Activated CD8-positive, alpha-beta memory T cell treated with anti-CD3 and anti-CD28 coated beads, Interleukin-2, amount 10 ng/mL, durations not matched to agents 7 days and 5 days (primary cell): Measurements from ENCODE around the gene SFTA2. TPM values are rescaled to one million over a fixed set of nuclear protein-coding genes. Genes with fewer than 3 reads are reported as not detected.
"Not testable (repeated sequence)": the region's sequence is repeated elsewhere in the genome, so short reads cannot be mapped to it uniquely, and the experiment has no call there.

ENCODE experiments used
- ATAC-seq: fragments of 150-1000 bp; cut with Tn5 transposase; one replicate; pipeline ENCODE4 v1.10.0; 2021; ENCODE audit warnings: moderate library complexity
- CTCF ChIA-PET: fragments of 350-600 bp; sonication (Branson Sonifier 250); formaldehyde crosslinking; loops from one replicate; lab custom pipeline; 2021; ENCODE audit warnings: antibody characterized with exemption; lab: Charles Lee
- DNase-seq: peaks from one replicate; pipeline ENCODE4 v3.0.0-alpha.2; 2020
- H3K27ac Mint-ChIP-seq: one replicate; pipeline ENCODE4 v1.8.0; 2021; ENCODE audit warnings: mild to moderate bottlenecking, mixed read lengths
- H3K27me3 Mint-ChIP-seq: one replicate; pipeline ENCODE4 v1.8.0; 2021; ENCODE audit warnings: mixed read lengths
- H3K36me3 Mint-ChIP-seq: one replicate; pipeline ENCODE4 v1.8.0; 2021; ENCODE audit warnings: mild to moderate bottlenecking, mixed read lengths
- H3K4me1 Mint-ChIP-seq: one replicate; pipeline ENCODE4 v1.8.0; 2021; ENCODE audit warnings: mixed read lengths
- H3K4me3 Mint-ChIP-seq: one replicate; pipeline ENCODE4 v1.8.0; 2021; ENCODE audit warnings: mild to moderate bottlenecking, moderate library complexity, mixed read lengths
- H3K9me3 Mint-ChIP-seq: one replicate; pipeline ENCODE4 v1.8.0; 2022; ENCODE audit warnings: low read depth, mixed read lengths
- total RNA-seq, 2 experiments: library from RNA; stranded (reverse); gene quantifications; one replicate each; pipeline ENCODE4 v1.2.3, GENCODE V29; 2021

Gene SFTA2
- total RNA-seq, 2 experiments from 2014 or later = not detected

DNA sequence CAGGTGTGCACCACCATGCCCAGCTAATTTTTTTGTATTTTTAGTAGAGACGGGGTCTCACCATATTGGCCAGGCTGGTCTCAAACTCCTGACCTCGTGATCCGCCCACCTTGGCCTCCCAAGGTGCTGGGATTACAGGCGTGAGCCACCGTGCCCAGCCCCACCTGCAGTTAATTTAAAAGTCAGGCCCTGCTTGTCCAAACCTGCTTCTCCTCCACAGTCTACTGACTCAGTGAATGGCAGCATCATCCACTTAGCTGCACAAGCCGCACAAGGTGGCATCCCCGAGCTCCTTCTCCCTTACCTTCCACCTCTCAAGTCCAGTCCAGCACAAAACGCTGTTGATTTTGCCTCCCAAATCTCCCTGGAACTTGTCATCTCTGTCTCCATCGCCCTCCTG, 29.8 kb downstream of the SFTA2 start:
- not testable (repeated sequence) for H3K36me3 Mint-ChIP-seq, H3K27ac Mint-ChIP-seq, DNase-seq, H3K4me3 Mint-ChIP-seq, H3K27me3 Mint-ChIP-seq, H3K9me3 Mint-ChIP-seq, ATAC-seq
- peaks cover 11% of the 10 kb centered on the region for H3K4me1 Mint-ChIP-seq
- CTCF ChIA-PET = interaction anchor here (0.7 kb wide), 1 partner anchor 185 kb away, joined by 3 read pairs; no protein-coding TSS in a partner anchor

DNA sequence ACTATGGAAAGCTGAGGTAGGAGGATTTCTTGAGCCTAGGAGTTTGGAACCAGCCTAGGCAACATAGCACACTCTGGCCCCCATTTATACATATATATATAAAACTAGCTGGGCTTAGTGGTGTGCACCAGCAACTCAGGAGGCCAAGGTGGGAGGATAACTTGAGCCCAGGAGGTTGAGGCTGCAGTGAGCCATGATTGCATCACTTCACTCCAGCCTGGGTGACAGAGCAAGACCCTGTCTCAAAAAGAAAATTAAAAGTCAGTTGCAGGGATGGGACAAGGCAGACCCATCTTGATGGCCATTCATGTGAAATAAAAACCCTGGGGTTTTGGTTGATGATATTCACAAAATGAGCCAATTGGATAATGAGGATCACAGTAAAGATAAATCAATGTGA, 30.5 kb downstream of the SFTA2 start:
- Mint-ChIP-seq H3K4me1 (peaks cover 9% of the 10 kb centered on the region), H3K27me3 (no peaks in the 10 kb centered on the region), H3K4me3 (no peak overlapping the region), H3K9me3 (no peaks in the 10 kb centered on the region), H3K36me3 (no peaks in the 10 kb centered on the region), H3K27ac (no peak overlapping the region)
- DNase-seq (no peak), ATAC-seq (no peak)
- CTCF ChIA-PET = interaction anchor here (0.8 to 1.4 kb wide), 2 partner anchors 13 to 178 kb away, joined by 3 to 5 read pairs; partner anchors contain the start of gene VARS2

DNA sequence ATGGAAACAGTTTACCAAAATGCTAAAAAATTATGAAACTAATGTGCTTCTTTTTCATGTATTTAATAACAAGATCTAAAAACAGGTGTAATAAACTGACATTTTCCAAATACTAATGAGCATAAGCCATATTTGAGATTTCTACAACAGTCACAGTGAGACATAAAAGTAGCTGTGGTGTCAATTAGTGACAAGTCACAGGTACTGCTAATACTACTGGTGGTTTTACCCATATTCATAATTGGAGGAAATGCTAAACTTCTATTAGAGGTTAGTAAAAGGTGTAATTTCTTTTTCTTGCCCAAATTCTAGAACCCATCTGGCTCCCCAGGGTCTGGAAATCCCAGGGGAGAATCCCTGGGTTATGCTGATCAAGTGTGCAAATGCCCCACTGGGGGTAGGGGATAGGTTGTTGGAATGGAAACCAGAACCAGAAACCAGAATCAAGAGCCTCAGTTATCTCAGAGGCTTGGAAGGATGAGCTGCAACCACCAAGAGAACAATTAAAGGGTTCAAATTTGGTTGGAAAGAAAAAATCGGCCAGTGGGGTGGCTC, 31.0 kb downstream of the SFTA2 start:
- CTCF ChIA-PET = interaction anchor here (0.8 to 1.4 kb wide), 2 partner anchors 14 to 178 kb away, joined by 3 to 5 read pairs; partner anchors contain the start of gene VARS2
- no peaks in the 10 kb centered on the region for H3K9me3 Mint-ChIP-seq
- H3K4me1 Mint-ChIP-seq = peaks cover 9% of the 10 kb centered on the region
- no peak overlapping the region for H3K27ac Mint-ChIP-seq
- no peaks in the 10 kb centered on the region for H3K36me3 Mint-ChIP-seq
- no peak overlapping the region for H3K4me3 Mint-ChIP-seq
- no peak for DNase-seq
- no peak for ATAC-seq
- H3K27me3 Mint-ChIP-seq = no peaks in the 10 kb centered on the region

DNA sequence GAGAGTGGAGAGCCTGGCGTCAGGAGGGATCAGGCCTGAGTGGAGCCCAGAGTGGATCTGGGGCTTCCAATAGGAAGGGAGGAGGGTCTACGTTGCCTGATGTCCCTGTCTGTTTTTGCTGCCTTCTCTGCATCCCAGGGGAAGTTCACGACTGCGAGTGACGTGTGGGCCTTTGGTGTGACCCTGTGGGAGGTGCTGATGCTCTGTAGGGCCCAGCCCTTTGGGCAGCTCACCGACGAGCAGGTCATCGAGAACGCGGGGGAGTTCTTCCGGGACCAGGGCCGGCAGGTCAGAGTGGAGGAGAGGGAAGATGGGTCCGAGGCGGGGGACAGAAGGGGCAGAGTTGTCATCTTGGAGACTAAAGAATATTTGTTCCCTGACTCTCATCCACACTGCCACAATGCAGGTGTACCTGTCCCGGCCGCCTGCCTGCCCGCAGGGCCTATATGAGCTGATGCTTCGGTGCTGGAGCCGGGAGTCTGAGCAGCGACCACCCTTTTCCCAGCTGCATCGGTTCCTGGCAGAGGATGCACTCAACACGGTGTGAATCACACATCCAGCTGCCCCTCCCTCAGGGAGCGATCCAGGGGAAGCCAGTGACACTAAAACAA, 33.1 kb downstream of the SFTA2 start:
- Mint-ChIP-seq H3K27ac (no peak overlapping the region), H3K9me3 (no peaks in the 10 kb centered on the region), H3K4me3 (no peak overlapping the region)

DNA sequence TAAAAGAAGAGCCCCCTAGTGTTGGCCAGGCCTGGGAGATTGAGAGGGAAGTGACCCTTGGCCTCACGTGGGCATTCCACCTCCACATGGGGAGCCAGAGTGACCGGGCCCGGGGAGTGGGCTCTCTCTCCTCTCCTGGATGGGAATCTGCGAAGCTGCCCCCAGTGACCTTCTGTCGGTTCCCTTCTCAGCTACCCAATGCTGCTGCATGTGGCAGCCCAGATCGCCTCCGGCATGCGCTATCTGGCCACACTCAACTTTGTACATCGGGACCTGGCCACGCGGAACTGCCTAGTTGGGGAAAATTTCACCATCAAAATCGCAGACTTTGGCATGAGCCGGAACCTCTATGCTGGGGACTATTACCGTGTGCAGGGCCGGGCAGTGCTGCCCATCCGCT, 34.1 kb downstream of the SFTA2 start:
- DNase-seq = no peak
- Mint-ChIP-seq H3K9me3 (no peaks in the 10 kb centered on the region), H3K4me3 (no peak overlapping the region), H3K4me1 (peaks cover 8% of the 10 kb centered on the region), H3K27me3 (no peaks in the 10 kb centered on the region), H3K27ac (no peak overlapping the region), H3K36me3 (no peaks in the 10 kb centered on the region)
- CTCF ChIA-PET = interaction anchor here (3.9 kb wide), 1 partner anchor 16 kb away, joined by 14 read pairs; the partner anchor contains the start of gene VARS2
- no peak for ATAC-seq

More for the DNA sequence above, 33.1 kb downstream of the SFTA2 start:
- ATAC-seq = no peak
- Mint-ChIP-seq H3K36me3 (no peaks in the 10 kb centered on the region), H3K4me1 (peaks cover 9% of the 10 kb centered on the region), H3K27me3 (no peaks in the 10 kb centered on the region)
- CTCF ChIA-PET = interaction anchor here (1.4 to 3.9 kb wide), 2 partner anchors 10 to 15 kb away, joined by 4 to 14 read pairs; partner anchors contain the start of gene VARS2
- DNase-seq = no peak

DNA sequence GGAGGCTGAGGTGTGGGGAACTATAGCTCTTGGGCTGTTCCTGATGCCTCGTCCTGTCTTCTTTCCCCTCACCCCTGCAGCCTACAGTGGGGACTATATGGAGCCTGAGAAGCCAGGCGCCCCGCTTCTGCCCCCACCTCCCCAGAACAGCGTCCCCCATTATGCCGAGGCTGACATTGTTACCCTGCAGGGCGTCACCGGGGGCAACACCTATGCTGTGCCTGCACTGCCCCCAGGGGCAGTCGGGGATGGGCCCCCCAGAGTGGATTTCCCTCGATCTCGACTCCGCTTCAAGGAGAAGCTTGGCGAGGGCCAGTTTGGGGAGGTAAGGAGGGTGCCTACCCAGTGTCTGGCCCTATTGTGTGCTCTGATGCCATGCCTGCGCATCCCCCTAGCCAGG, 35.4 kb downstream of the SFTA2 start:
- no peak for DNase-seq
- no peak overlapping the region for H3K4me3 Mint-ChIP-seq
- CTCF ChIA-PET = interaction anchor here (1.4 to 3.9 kb wide), 2 partner anchors 18 to 68 kb away, joined by 3 to 14 read pairs; partner anchors contain the start of gene VARS2
- no peaks in the 10 kb centered on the region for H3K4me1 Mint-ChIP-seq
- no peaks in the 10 kb centered on the region for H3K36me3 Mint-ChIP-seq
- no peaks in the 10 kb centered on the region for H3K27me3 Mint-ChIP-seq
- H3K27ac Mint-ChIP-seq = no peak overlapping the region
- no peaks in the 10 kb centered on the region for H3K9me3 Mint-ChIP-seq
- ATAC-seq = no peak

DNA sequence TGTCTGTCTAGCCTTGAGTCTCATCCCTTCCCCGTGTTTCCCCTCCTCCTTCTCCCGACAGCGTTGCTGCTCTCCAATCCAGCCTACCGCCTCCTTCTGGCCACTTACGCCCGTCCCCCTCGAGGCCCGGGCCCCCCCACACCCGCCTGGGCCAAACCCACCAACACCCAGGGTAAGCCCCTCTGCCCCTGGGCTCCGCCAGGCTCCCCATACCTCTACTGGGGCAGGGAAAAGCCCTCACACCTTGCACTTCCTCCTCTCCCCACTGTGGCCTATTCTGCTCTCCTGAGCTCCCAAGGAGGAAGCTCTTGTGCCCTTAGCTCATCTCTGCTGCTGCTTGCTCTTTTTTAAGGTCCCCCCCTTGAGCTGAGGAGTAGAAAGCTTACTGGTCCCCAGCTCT, 36.6 kb downstream of the SFTA2 start:
- Mint-ChIP-seq H3K4me1 (no peaks in the 10 kb centered on the region), H3K27ac (no peak overlapping the region), H3K4me3 (no peak overlapping the region), H3K27me3 (no peaks in the 10 kb centered on the region), H3K9me3 (no peaks in the 10 kb centered on the region), H3K36me3 (no peaks in the 10 kb centered on the region)
- ATAC-seq (no peak), DNase-seq (no peak)
- CTCF ChIA-PET = interaction anchor here (0.7 to 3.9 kb wide), 3 partner anchors 19 to 120 kb away, joined by 3 to 14 read pairs (median 4); partner anchors contain the start of gene VARS2

DNA sequence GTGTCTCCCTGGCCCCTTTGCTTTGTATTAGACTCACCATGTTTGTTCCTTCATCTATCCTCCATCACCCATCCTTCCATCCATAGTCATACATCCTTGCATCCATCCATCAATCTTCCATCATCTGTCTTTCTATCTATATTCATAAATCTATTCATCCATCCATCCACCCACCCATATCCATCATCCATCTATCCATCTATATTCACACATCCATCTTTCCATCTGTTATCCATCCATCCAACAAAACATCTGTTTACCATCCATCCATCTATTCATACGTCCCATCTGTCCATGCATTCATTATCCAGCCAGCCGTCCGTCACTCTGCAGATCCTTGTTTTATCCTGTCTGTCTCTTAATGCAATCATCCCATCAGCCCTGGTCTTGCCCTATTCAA, 37.0 kb downstream of the SFTA2 start:
- Mint-ChIP-seq H3K27me3 (no peaks in the 10 kb centered on the region), H3K9me3 (no peaks in the 10 kb centered on the region), H3K4me1 (no peaks in the 10 kb centered on the region), H3K27ac (no peak overlapping the region), H3K4me3 (no peak overlapping the region), H3K36me3 (no peaks in the 10 kb centered on the region)
- CTCF ChIA-PET = interaction anchor here (1.0 to 3.9 kb wide), 2 partner anchors 10 to 19 kb away, joined by 3 to 14 read pairs; partner anchors contain the start of genes DDR1 and VARS2
- no peak for ATAC-seq
- DNase-seq = no peak

DNA sequence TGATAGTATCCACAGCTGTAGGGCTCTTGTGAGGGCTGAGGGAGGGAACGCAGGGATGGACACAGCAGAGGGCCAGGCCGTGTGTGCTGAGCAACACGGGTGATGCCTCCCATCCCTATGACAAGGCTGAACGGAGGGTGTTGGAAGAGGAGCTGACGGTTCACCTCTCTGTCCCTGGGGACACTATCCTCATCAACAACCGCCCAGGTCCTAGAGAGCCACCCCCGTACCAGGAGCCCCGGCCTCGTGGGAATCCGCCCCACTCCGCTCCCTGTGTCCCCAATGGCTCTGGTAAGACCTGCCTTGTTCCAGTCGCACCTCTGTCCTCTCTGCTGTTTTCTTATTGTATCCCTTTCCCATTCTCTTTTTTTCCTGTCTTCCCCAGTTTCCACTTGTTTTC, 37.6 kb downstream of the SFTA2 start:
- H3K4me3 Mint-ChIP-seq = no peak overlapping the region
- DNase-seq (no peak), ATAC-seq (no peak)
- H3K27me3 Mint-ChIP-seq = no peaks in the 10 kb centered on the region
- H3K4me1 Mint-ChIP-seq = no peaks in the 10 kb centered on the region
- no peak overlapping the region for H3K27ac Mint-ChIP-seq
- no peaks in the 10 kb centered on the region for H3K36me3 Mint-ChIP-seq
- CTCF ChIA-PET = interaction anchor here (1.0 kb wide), 1 partner anchor 10 kb away, joined by 3 read pairs; the partner anchor contains the start of gene DDR1
- no peaks in the 10 kb centered on the region for H3K9me3 Mint-ChIP-seq

DNA sequence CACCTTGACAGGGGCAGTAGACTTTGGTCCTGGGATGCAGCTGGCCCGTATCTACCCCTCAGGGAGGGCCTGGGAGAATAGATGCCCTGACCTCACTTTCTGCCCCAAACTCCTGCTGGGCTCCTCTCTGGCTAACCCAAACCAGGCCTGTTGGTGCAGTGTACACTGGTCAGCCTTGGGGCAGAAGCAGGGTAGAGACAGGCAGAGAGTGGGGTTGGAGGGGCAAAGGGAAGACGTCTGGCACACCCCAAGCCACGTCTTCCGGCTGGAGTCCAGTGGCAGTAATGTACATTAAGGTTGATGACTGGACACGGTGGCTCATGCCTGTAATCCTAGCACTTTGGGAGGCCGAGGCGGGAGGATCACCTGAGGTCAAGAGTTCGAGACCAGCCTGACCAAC, 38.3 kb downstream of the SFTA2 start:
- Mint-ChIP-seq H3K27ac (no peak overlapping the region), H3K4me3 (no peak overlapping the region), H3K4me1 (no peaks in the 10 kb centered on the region), H3K36me3 (no peaks in the 10 kb centered on the region), H3K9me3 (no peaks in the 10 kb centered on the region), H3K27me3 (no peaks in the 10 kb centered on the region)
- DNase-seq = no peak
- CTCF ChIA-PET = interaction anchor here (1.0 to 1.2 kb wide), 2 partner anchors 9 to 13 kb away, joined by 3 read pairs; partner anchors contain the start of gene DDR1
- ATAC-seq = no peak

DNA sequence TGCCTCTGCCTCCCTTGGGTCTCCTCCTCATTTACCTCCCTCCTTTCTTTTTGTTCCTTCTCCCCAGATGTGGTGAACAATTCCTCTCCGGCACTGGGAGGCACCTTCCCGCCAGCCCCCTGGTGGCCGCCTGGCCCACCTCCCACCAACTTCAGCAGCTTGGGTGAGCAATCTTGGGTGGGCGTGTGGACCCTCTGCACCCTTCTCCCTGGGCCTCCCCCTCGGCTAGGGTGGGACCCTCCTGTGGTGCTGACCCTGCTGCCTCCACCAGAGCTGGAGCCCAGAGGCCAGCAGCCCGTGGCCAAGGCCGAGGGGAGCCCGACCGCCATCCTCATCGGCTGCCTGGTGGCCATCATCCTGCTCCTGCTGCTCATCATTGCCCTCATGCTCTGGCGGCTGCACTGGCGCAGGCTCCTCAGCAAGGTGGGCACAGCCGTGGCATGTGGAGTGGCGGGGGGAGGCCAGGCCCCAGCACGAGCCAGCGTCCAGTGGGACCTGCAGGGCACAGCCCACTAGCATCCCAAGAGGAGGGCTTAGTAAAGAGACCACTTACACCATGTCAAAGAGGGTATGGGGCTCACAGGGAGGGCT, 38.9 kb downstream of the SFTA2 start:
- Mint-ChIP-seq H3K4me1 (no peaks in the 10 kb centered on the region), H3K36me3 (no peaks in the 10 kb centered on the region), H3K4me3 (no peak overlapping the region), H3K9me3 (no peaks in the 10 kb centered on the region), H3K27ac (no peak overlapping the region), H3K27me3 (no peaks in the 10 kb centered on the region)
- ATAC-seq (no peak), DNase-seq (no peak)
- CTCF ChIA-PET = interaction anchor here (1.2 kb wide), 1 partner anchor 13 kb away, joined by 3 read pairs; no protein-coding TSS in a partner anchor

DNA sequence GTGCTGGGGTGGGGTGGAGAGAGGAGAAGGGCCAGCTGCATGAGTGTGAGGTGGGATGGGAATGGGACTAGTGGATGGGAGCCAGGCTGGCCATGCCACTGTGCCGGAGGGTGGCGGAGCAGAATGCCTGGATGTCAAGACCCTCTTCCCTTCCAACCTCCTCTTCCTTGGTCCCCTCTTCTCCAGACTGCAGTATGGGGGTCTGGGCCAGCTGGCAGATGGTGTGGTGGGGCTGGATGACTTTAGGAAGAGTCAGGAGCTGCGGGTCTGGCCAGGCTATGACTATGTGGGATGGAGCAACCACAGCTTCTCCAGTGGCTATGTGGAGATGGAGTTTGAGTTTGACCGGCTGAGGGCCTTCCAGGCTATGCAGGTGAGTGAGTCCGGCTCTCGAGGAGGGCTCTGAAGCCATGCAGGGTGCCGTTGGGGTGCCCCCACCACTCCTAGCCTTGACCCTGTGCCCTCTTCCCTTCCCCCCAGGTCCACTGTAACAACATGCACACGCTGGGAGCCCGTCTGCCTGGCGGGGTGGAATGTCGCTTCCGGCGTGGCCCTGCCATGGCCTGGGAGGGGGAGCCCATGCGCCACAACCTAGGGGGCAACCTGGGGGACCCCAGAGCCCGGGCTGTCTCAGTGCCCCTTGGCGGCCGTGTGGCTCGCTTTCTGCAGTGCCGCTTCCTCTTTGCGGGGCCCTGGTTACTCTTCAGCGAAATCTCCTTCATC, 40.0 kb downstream of the SFTA2 start:
- Mint-ChIP-seq H3K4me1 (no peaks in the 10 kb centered on the region), H3K27ac (no peak overlapping the region), H3K27me3 (no peaks in the 10 kb centered on the region), H3K4me3 (no peak overlapping the region), H3K9me3 (no peaks in the 10 kb centered on the region), H3K36me3 (no peaks in the 10 kb centered on the region)
- DNase-seq (no peak), ATAC-seq (no peak)
- CTCF ChIA-PET = no interaction called here

DNA sequence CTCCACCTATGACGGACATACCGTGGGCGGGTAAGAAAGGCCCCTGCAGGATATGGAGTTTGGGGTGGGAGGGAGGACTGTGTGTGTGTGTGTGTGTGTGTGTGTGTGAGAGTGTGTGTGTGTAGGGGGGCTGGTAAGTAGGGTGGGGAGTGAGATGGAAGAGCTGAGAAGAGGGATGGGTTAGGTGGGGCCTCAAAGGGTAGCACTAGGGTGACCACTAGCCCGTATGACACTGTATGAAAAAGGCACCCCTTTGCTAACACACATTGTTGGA, 40.6 kb downstream of the SFTA2 start:
- Mint-ChIP-seq H3K27ac (no peak overlapping the region), H3K27me3 (no peaks in the 10 kb centered on the region), H3K4me1 (no peaks in the 10 kb centered on the region), H3K9me3 (no peaks in the 10 kb centered on the region), H3K36me3 (no peaks in the 10 kb centered on the region), H3K4me3 (no peak overlapping the region)
- CTCF ChIA-PET = no interaction called here
- DNase-seq (no peak), ATAC-seq (no peak)
